Ureter (tissue), 1 donor: ENCODE data around the gene CPVL. TPM values are rescaled to one million over a fixed set of nuclear protein-coding genes. Genes with fewer than 3 reads are reported as not detected.

Experiments used
- DNase-seq: peaks from one replicate; pipeline ENCODE4 v3.0.0-alpha.2; 2020; ENCODE audit warnings: low spot score
- total RNA-seq: library from RNA; stranded (reverse); gene quantifications from one replicate; pipeline ENCODE4 v1.2.4, GENCODE V29; 2023
- donor health status: DM: yes; HTN: yes; CAD: no.

Gene CPVL
- total RNA-seq, 1 donor from 2014 or later = 15.6 TPM

DNA sequence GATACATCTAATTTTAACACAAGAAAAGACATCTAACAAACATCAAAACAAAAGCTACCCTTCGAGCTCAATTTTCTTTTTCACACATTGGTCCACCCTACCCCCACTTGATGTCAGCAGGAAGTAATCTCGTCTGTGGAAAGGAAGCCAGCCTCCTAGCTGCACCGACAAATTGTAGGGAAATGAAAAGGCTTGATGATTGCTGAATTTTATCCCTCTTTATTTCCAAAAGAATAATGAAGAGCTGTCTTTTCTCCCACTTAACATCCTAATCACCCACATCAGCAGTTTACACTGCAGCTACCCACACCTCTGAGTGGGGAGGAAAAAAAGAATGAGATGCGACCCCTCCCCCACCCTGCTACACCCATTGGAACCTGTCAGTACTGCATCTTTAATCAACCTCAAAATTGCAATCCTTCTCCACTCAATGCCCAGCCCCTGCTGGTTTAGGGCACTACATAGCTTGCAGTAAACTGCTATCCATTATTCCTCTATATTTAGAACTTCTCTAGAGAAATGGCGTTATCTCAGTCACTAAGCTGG, 10.6 kb upstream of the CPVL start:
- DNase-seq = no peak

DNA sequence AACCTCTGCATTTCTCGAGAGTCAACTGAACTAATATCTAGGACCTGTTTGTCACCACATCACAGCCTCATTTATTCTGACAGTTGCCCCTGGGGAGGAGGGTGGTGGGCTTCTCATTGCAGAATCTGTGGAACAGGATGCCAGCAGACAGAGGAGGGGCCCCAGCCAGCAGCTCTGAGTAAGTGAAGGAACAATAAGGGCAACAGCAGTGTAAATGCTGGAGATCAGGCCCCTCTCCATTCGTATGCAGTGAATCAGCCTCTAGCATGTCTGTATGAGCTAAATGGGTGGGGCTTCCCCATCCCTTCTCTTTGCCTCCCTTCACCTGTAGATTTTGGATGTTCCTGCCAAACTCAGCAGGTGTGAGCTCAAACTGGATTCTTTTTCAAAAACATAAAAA, 7.7 kb upstream of the CPVL start:
- DNase-seq = no peak

DNA sequence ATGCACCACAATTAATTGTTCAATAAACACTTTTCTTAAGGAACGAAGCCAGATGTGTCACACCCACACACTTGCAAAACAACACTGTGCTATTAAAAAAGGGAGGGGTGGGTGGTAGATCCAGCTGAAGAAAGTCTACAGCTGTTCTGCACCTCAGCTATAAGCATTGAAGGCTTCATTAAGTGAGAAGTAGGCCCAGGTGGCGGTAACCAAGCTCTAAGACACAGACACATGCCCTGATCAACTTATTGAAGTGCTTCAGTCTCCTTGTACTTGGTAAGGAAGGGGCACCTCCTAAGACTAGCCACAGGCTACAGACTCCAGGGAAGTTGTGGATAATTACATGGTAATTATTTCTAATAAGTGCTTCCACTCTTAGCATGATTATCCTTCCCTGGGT, 4.5 kb upstream of the CPVL start:
- DNase-seq = no peak

DNA sequence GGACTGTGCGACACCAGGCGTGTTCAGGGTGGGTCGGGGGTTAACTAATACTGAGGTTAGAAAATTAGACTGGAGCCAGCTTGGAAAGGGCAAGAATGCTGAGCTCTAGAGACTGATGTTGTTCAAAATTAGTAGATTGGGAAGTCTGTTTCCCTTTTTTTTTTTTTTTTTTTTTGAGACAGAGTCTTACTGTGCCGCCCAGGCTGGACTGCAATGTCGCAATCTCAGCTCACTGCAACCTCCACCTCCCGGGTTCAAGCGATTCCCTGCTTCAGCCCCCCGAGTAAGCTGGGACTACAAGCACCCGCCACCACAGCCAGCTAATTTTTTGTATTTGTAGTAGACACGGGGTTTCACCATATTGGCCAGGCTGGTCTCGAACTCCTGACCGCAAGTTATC, 2.7 kb upstream of the CPVL start:
- DNase-seq = no peak

DNA sequence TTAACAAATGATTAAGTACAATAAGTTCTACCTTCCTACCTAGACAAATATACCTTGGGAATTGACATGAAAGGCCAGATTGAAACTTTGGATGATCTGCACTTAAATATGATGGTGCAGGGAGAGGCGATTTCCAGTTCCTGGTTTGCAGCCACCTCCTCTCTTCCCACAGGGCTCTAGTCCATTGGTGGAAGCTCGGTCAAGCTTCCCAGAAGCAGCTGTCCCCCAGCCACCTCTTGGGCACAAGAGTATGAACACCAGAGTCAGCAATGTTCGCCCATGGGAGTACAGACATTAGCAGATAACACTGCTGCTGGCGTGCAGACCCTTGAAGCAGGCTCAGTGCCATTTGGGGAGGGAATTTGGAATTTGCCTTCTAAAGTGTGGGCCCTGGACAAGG, 1.5 kb upstream of the CPVL start:
- no peak for DNase-seq

DNA sequence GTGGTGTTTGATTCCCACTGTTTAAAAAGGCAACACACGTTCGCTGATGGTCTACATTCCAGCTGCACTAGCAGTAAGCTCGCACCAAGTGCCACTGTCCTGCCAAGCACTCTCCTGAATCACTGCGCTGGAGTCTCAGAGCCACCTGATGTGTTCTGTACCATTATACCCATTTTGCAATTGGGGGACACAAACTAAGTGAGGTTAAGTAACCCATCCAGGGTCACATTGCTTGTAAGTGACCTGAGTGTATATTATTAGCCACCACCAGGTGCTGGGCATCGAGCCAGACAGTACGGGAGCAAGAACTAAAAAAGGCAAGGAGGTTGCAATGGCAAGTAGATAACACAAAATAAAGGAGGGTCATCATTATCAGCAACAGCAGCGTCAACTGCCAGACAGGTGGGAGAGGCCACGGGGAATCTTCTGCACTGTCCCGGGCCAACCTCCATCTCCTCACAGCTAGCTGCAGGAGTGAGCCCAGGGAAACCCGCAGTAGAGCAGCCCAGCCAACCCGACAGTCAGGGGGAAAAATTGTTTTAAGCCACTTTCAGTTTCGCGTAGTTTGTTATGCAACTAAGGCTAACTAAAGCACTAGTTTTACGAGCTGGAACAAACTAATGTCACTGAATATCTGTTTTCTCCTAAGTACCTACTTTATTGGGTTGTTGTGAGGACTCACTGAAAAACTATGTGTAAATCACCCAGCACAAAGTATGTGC, 712 bp upstream of the CPVL start:
- no peak for DNase-seq

DNA sequence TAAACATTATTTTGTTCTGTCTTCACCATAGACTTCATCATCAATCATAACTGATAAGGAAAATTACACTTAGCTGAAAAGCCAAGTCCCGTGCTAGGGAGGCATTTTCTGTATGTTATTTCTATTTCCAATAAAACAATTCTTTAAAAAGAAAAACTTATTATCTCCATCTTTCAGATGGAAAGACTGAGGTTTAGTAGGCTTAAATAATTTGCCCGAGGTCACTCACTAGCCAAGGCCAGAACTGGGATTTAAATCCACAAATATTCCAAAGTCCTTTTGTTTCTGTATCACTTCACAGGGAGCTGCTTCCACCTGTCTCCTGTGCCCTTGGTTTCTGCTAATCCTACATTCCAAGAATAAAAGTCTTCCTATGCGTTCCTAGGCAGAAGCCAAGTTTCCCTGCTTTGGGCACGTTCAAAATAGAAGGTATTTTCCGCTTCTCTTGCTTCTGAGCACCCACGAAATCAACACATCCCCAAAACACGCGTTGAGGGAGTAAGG, 732 bp downstream of the CPVL start:
- no peak for DNase-seq

DNA sequence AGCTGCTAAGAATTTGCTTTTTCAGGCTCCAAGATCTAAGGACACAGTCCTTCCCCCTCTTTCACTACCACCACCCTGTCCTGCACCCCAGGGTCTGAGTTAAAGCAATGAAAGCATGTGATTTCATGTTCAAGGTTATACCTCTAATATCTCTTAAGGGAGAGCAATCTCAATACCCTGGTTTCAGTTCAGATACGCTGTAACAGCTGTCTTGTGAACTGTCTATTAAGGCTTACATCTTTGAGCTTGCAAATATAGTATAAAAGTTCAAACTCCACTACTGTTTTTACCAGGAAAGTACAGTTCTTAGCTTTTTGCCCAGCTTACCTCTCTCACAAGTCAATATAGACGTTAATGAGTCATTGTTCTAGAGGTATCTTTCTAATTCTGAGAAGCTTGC, 2.6 kb downstream of the CPVL start:
- no peak for DNase-seq

DNA sequence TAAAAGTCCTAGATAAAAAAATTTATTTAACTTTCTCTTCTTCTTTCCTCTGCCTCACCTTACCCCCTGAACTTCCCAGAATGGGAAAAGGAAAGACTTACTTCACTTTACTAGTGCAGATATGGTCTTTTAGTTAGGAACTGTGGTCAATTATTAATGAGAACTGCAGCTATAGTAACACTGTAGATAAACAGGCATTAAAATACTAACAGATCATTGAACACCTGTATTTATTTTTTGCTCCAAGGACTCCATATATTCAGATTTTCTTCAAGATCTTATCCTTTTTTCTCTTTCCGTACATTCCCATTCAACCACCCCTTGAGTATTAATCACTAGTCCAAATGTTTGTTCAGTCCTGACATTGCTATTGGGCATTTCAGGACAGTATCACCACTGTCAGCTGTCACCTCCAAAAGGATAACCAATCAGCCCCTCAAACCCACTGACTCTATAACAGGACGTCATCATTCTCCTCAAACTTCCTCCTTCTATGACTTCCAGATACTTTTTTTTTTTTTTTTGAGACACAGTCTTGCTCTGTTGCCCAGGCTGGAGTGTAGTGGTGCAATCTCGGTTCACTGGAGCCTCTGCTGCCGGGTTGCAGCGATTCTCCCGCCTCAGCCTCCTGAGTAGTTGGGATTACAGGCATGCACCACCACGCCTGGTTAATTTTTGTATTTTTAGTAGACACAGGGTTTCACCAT, 4.2 kb downstream of the CPVL start:
- DNase-seq = no peak

DNA sequence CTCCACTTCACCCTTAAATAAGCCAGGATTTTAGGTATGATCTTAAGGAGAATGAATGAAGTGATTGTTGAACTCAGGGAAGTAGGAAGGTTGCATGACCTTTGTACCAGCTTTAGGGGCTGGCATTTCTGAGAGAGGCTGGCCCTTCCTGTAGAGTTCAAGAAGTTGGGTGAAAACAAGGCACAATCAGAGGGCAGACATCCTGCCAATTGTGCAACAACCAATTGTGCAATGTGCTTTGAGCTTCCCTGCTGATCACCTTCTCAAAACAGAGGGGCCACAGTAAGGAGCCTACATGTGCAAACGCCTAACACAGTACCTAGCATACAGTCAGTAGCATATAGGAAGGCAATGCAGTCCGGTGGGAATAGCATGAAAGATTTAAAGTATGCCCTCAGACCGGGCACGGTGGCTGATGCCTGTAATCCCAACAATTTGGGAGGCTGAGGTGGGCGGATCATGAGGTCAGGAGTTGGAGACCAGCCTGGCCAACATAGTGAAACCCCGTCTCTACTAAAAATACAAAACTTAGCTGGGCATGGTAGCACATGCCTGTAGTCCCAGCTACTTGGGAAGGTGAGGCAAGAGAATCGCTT, 5.4 kb downstream of the CPVL start:
- DNase-seq = no peak

DNA sequence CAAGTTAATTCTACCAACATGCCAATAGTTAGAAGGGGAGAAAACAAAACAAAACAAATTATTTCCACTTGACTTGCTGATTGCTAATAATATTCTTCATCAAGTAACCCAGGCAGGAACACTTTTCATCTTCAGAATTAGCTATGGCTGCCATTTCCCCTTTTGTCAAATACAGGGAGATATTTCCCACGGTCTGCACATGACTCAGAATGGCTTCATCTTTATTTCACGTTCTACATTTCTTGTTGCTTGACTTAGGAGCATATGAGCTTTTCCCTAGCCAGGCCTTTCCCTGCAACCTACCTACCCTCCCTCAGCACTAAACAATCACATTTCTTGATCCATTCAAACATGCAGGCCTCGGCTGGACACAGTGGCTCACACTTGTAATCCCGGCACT, 6.5 kb downstream of the CPVL start:
- no peak for DNase-seq

DNA sequence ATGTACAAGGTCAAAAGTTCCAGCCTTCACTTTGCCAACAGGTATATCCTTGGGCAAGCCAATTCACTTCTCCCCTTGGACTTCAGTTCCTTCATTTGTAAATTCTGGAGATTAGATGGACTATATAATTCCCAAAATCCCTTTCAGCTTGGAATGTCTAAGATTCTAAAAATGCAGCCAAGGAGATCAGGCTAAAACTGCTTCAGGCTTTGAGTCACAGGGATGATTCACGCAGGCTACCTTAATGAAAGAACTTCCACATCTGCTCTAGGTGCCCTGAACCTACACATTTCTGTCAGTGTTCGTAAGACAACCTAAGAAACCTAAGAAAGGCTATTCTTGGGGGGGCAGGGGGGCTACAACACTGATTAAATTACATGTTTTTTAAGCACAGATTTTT, 7.1 kb downstream of the CPVL start:
- DNase-seq = no peak

DNA sequence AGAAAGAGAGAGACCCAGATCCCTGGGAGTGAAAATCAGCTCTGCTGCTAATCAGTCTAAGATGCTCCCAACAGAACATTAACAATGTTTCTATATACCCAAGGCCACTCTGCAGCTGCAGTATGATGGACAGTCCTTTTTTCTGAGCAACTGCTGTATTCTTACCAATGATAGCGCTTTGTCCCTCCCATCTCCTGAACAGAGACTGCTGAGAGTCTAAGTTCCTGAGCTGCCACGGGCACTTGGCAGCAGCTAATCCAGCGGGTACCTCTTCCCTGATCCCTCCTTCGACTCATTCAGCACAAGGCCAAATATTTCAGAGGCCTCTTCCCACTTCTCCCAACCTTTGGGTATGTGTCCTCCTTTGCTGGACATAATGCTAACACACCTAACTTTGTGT, 7.7 kb downstream of the CPVL start:
- no peak for DNase-seq

DNA sequence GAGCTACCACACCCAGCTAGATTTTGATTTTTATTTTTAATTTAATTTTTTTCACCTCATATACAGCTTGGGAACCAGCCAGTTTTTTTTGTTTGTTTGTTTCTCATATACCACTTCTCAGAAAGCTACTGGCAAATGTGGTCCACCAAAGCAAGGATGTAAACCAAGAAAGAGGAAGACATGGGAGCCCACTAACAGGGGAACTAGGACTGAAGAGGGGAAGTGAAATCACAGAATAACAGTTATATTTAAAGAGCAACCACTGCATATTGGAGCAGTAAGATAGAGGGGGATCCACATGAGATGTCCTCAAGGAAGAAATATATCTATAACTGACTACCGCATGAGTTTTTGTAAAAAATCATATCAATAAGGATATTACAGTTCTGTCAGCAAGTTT, 10.5 kb downstream of the CPVL start:
- DNase-seq = no peak

DNA sequence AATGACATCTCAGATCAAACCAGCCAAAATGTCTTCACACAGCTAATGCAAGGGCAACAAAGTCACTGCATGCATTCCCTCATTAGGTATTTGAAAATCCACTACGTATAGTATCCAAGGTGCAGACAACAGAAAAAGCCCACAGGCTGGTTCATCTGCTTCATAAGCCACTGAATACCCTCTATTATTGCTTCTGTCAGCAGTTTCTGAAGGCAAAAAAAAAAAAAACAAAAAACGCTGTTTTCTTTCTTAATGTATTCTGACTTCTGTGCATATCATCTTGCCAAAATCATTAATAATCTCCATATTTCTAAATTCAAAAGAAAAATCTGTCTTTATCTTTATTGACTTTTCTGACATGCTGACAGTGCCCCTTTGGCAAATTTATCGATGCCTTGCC, 13.4 kb downstream of the CPVL start:
- no peak for DNase-seq

DNA sequence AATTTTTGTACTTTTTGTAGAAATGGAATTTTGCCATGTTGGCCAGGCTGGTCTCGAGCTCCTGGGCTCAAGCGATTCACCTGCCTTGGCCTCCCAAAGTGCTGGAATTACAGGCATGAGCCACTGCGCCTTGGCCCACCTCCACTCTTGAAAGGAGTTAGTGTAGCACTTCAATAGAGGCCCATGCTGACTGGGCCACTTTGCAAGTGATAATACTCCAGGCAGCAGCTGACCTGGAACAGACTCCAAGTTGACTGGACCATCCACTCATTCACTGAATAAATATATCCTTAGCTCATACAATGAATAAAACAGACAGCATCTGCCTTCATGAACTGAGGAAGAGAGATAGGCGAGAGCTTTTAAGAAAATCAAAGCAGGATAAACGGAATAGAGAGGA, 14.7 kb downstream of the CPVL start:
- no peak for DNase-seq

DNA sequence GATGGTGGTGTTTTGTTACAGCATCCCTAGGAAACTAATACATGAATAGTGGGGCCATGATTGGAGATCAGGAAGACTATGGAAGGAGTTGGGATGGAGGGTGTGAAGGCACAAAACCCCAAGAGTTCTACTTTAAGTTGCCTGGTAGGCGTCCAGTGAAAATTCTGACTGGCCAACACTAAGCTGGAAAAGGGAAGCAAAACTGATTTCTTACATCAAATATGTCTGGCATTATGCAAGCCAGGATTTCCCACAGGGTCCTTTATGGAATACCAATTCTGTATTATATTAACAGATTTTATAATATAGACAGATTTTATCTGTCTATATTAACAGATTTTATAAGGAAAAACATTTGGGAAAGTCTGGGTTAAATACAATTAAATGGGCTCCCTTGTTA, 16.2 kb downstream of the CPVL start:
- no peak for DNase-seq

DNA sequence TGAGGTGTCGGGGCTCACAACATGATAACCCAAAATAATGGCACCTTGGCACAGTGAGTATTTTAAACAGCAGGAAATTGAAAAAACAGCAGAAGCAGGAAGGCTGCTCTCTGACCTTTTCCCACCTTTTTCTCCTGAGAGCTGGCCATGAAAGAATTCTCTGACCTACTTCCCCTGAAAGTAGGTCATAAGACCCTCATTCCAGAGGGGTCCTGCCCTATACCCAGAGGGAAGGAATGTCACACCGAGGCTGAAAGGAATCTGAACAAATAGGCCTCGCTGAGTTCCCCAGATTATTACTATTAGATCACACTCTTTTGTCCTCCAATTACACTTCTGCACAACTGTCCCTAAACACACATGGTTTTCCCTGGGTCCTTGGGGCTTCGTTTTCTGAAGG, 18.8 kb downstream of the CPVL start:
- no peak for DNase-seq

DNA sequence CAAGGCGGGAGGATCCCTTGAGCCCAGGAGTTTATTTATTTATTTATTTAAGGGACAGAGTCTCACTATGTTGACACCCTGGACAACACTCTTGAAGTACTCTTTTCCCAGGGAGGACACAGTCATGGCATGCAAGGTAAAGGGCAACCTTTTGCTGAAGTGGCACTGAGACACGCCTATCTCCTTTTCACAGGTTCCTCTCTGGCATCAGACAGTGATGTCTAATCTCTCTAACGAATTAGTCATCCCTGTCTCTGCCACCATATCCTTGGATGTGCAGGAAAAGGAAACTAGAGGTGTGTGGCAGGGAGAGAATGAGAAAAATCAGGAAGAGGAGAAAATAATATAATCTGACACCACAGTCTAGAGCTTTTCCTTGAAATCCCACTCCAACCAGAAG, 19.5 kb downstream of the CPVL start:
- no peak for DNase-seq

DNA sequence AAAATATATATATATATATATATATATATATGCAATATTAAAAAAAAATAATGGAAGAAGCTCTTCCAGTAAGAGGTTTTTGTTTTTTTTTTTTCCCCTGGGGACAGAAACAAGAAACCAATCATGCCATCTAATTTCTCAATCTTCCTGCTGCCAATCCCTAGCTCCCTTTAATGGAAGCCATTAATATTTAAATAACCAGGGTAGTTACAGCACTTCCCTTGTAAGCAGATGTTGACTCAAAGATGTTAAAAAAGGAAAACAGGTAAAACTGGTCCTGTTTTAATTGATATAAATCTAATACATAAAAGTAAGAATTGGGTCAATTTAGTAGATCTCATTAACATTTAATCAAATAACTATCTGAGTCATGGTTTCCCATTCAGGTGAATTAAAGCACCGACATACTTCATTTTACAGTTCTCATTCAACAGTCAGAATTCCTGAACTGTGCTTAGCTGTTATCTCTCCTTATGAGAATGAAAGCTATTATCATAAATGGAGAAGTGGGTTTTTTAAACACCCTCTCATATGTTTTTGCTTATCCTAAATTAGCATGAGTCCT, 22.6 kb downstream of the CPVL start:
- no peak for DNase-seq

DNA sequence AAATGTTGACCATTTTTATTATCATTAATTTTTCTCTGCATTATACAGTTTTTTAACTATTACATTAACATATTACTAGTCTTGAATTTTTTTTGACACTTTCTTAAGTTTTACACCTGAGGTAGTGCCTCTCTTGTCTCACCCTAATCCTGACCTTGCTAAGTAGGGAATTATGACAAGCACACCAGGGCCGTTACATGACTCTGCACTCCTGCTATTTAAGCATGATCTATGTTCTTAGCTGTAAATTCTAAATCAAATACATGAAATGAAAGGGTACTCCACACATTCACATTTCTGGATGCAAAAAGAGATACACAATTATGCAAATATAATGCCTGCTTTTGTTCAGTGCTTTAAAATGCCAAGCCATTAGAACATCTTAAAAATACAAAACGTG, 23.6 kb downstream of the CPVL start:
- no peak for DNase-seq

DNA sequence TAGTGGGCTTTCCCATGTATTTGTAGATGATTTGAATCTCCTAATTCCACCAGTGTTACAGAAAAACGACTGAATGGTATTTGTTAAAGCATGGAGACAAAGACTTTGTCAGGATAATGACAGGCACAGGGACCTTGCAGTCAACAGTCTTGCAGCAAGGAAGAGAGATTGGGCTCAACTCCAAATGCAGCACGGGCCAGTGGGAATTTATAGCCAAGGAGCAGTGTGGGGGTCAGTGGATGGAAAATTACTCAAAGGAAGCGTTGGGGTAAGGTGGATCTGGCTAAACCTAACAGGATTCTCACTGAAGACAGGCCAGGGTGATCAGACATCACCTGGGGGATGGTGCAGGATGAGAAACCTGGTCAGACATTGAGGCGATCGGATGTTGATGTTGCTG, 24.3 kb downstream of the CPVL start:
- DNase-seq = no peak

DNA sequence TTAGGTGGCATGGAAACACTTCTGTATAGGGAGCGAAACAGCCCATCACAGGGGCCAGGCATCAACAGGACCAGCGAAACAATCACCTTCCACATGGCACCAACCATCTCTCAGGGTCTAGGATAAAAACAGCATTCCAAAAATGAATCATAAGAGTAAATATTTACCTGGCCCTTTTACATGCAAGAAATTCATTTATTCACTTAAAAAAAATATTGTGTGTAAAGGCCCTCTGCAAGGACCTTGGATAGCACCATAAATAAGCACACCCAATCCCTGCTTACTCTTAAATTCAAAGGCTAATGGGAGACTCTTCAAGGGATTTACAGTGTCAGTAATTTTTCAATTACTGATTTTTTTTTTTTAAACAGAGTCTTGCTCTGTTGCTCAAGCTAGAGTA, 25.4 kb downstream of the CPVL start:
- no peak for DNase-seq
